Fibroblast of lung (primary cell): ENCODE data around the gene CABLES1. TPM values are rescaled to one million over a fixed set of nuclear protein-coding genes. Genes with fewer than 3 reads are reported as not detected.

Source experiments
- DNase-seq, 2 donors: peaks; one replicate each; pipeline versions ENCODE4 v3.0.0 to v3.0.0-alpha.2; 2010; ENCODE audit warnings: low read depth in 2 of 2
- H2AFZ ChIP-seq: 2 replicates; pipeline ENCODE4 v1.5.1; 2012; ENCODE audit warnings: low read length, control low read depth, inconsistent platforms
- H3K27ac ChIP-seq: 2 replicates; pipeline ENCODE4 v1.5.1; 2011; ENCODE audit warnings: low read length, control low read depth; ENCODE audit not compliant: insufficient read depth
- H3K27me3 ChIP-seq: 2 replicates; pipeline ENCODE4 v1.5.1; 2011; ENCODE audit warnings: mild to moderate bottlenecking, low read length; ENCODE audit not compliant: control insufficient read depth, insufficient read depth
- H3K36me3 ChIP-seq: 2 replicates; pipeline ENCODE4 v1.5.1; 2011; ENCODE audit warnings: low read length; ENCODE audit not compliant: control insufficient read depth, insufficient read depth
- H3K4me1 ChIP-seq: 2 replicates; pipeline ENCODE4 v1.5.1; 2011; ENCODE audit warnings: low read length; ENCODE audit not compliant: control insufficient read depth, insufficient read depth; ENCODE audit errors: extremely low read depth
- H3K4me2 ChIP-seq: 2 replicates; pipeline ENCODE4 v1.5.1; 2011; ENCODE audit warnings: low read length, control low read depth; ENCODE audit not compliant: insufficient read depth; ENCODE audit errors: extremely low read depth
- H3K4me3 ChIP-seq, 4 experiments: fragments of 200-600 bp in 1 of 4; sonication (generic) in 1 of 4; replicated peaks in 1 of 4; 2 replicates each; pipeline ENCODE4 v1.5.1; 2011 to 2016; ENCODE audit warnings: low read length in 4 of 4, low read depth in 3 of 4, mild to moderate bottlenecking in 3 of 4, control low read depth in 2 of 4, inconsistent platforms in 1 of 4, mixed read lengths in 1 of 4; ENCODE audit not compliant: insufficient read depth in 1 of 4; ENCODE audit errors: control extremely low read depth in 1 of 4
- H3K79me2 ChIP-seq: 2 replicates; pipeline ENCODE4 v1.5.1; 2012; ENCODE audit warnings: mild to moderate bottlenecking, low read length, inconsistent platforms; ENCODE audit not compliant: control insufficient read depth, insufficient read depth
- H3K9ac ChIP-seq: 2 replicates; pipeline ENCODE4 v1.5.1; 2011; ENCODE audit warnings: mild to moderate bottlenecking, low read length, control low read depth; ENCODE audit not compliant: insufficient read depth
- H3K9me3 ChIP-seq: 2 replicates; pipeline ENCODE4 v1.5.1; 2012; ENCODE audit warnings: low read depth, low read length; ENCODE audit not compliant: control insufficient read depth, insufficient read depth
- H4K20me1 ChIP-seq: 2 replicates; pipeline ENCODE4 v1.5.1; 2011; ENCODE audit warnings: low read length; ENCODE audit not compliant: control insufficient read depth, insufficient read depth; ENCODE audit errors: extremely low read depth
- CTCF ChIP-seq, 2 donors: IDR thresholded peaks in 1 of 2; conservative IDR thresholded peaks in 1 of 2; 1 replicate in 1 of 2; 2 replicates in 1 of 2; pipeline ENCODE4 v1.5.1; 2011 to 2012; ENCODE audit warnings: low read length in 2 of 2, control low read depth in 1 of 2, inconsistent platforms in 1 of 2, low read depth in 1 of 2, mild to moderate bottlenecking in 1 of 2
- EZH2 ChIP-seq: IDR thresholded peaks from 2 replicates; pipeline ENCODE4 v1.5.1; 2012; ENCODE audit warnings: low read length, control low read depth, mild to moderate bottlenecking; ENCODE audit errors: missing control alignments
- polyA plus RNA-seq, 2 donors: library from polyadenylated mRNA; depleted of rRNA in 1 of 2; stranded (reverse) in 1 of 2; unstranded in 1 of 2; fragments of >200 nt; gene quantifications; 2 replicates each; pipeline ENCODE4 v1.2.1, GENCODE V29; 2011 to 2012; ENCODE audit warnings: missing spikeins in 1 of 2
- total RNA-seq: library from RNA; depleted of rRNA; stranded (reverse); fragments of >200 nt; gene quantifications from 2 replicates; pipeline ENCODE4 v1.2.1, GENCODE V29; 2014

Gene CABLES1
- total and polyA plus RNA-seq, 2 donors (not counting 1 experiment from before 2014, with no cell fraction given), result 5.1 to 11.4 TPM

- no peak for DNase-seq
- Histone ChIP-seq H3K27me3 (no peaks in the 10 kb centered on the region), H2AFZ (no peak overlapping the region), H3K36me3 (no peaks in the 10 kb centered on the region), H3K27ac (no peak overlapping the region), H3K79me2 (no peaks in the 10 kb centered on the region), H3K4me1 (no peaks in the 10 kb centered on the region), H3K4me3 (no peak overlapping the region), H3K4me2 (no peak overlapping the region), H4K20me1 (no peaks in the 10 kb centered on the region), H3K9ac (no peak overlapping the region), H3K9me3 (no peaks in the 10 kb centered on the region)
- no peak for TF ChIP-seq EZH2
- TF ChIP-seq CTCF (conservative IDR thresholded peaks at IDR 0.05 in 1 of 2, IDR thresholded peaks at IDR 0.05 in 1 of 2; ENCODE audit: low read depth in 1 of 2, low read length in 2 of 2), result no peak
Measured at GRCh38 chr18:23273443-23273966, 138.2 kb downstream of the CABLES1 start.

- H3K4me2 ChIP-seq, result no peak overlapping the region
- DNase-seq, result no peak
Measured at GRCh38 chr18:23274638-23275482, 139.6 kb downstream of the CABLES1 start.

More at GRCh38 chr18:23274638-23275482, 139.6 kb downstream of the CABLES1 start:
- H3K27me3 ChIP-seq, result no peaks in the 10 kb centered on the region
- no peak overlapping the region for H3K27ac ChIP-seq
- H3K36me3 ChIP-seq, result no peaks in the 10 kb centered on the region
- no peaks in the 10 kb centered on the region for H3K9me3 ChIP-seq
- no peaks in the 10 kb centered on the region for H4K20me1 ChIP-seq
- no peak overlapping the region for H3K4me3 ChIP-seq
- TF ChIP-seq EZH2 (no peak), CTCF (conservative IDR thresholded peaks at IDR 0.05 in 1 of 2, IDR thresholded peaks at IDR 0.05 in 1 of 2; ENCODE audit: low read depth in 1 of 2, low read length in 2 of 2) (no peak)
- H3K79me2 ChIP-seq, result no peaks in the 10 kb centered on the region
- H3K9ac ChIP-seq, result no peak overlapping the region
- no peak overlapping the region for H2AFZ ChIP-seq
- H3K4me1 ChIP-seq, result no peaks in the 10 kb centered on the region
